ENCODE results near the gene GRID2.

GRCh38 chr4:93467484-93468155 lies 1163.9 kb downstream of the GRID2 start:
- TF ChIP-seq TAF1 (conservative IDR thresholded peaks at IDR 0.05), result no peak
- TF ChIP-seq, protein P1, sequence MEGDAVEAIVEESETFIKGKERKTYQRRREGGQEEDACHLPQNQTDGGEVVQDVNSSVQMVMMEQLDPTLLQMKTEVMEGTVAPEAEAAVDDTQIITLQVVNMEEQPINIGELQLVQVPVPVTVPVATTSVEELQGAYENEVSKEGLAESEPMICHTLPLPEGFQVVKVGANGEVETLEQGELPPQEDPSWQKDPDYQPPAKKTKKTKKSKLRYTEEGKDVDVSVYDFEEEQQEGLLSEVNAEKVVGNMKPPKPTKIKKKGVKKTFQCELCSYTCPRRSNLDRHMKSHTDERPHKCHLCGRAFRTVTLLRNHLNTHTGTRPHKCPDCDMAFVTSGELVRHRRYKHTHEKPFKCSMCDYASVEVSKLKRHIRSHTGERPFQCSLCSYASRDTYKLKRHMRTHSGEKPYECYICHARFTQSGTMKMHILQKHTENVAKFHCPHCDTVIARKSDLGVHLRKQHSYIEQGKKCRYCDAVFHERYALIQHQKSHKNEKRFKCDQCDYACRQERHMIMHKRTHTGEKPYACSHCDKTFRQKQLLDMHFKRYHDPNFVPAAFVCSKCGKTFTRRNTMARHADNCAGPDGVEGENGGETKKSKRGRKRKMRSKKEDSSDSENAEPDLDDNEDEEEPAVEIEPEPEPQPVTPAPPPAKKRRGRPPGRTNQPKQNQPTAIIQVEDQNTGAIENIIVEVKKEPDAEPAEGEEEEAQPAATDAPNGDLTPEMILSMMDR (IDR thresholded peaks at IDR 0.05; ENCODE audit: low read depth, low read length, missing input control), result no peak
- TF ChIP-seq, protein P2, sequence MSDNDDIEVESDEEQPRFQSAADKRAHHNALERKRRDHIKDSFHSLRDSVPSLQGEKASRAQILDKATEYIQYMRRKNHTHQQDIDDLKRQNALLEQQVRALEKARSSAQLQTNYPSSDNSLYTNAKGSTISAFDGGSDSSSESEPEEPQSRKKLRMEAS (IDR thresholded peaks at IDR 0.05), result no peak
- TF ChIP-seq RAD21 (IDR thresholded peaks at IDR 0.05), result no peak
- TF ChIP-seq RXRA (IDR thresholded peaks at IDR 0.05), result no peak
- TF ChIP-seq NR2F2 (IDR thresholded peaks at IDR 0.05), result no peak
- TF ChIP-seq HNF4G (IDR thresholded peaks at IDR 0.05), result no peak
- TF ChIP-seq YY1 (IDR thresholded peaks at IDR 0.05), result no peak
- TF ChIP-seq SP1 (IDR thresholded peaks at IDR 0.05), result no peak
- no peak for TF ChIP-seq FOXA2 (IDR thresholded peaks at IDR 0.05)
- TF ChIP-seq, protein P3, sequence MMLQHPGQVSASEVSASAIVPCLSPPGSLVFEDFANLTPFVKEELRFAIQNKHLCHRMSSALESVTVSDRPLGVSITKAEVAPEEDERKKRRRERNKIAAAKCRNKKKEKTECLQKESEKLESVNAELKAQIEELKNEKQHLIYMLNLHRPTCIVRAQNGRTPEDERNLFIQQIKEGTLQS (IDR thresholded peaks at IDR 0.05), result no peak
- no peak for TF ChIP-seq ZBTB33 (IDR thresholded peaks at IDR 0.05)

All from liver (tissue), 3 donors.